ENCODE data around the gene CLIC5. TPM values are rescaled to one million over a fixed set of nuclear protein-coding genes. Genes with fewer than 3 reads are reported as not detected.

Gene CLIC5
- total RNA-seq, 1 donor from 2014 or later, result 5.2 TPM

GRCh38 chr6:46048646-46049297 lies 33.1 kb upstream of the CLIC5 start:
- no peak for DNase-seq (ENCODE audit: low read depth)

GRCh38 chr6:46046558-46047174 lies 31.0 kb upstream of the CLIC5 start:
- TF ChIP-seq CTCF (conservative IDR thresholded peaks at IDR 0.05; ENCODE audit: low read depth, low read length), result no peak
- no peak overlapping the region for H3K4me3 ChIP-seq (ENCODE audit: low read depth, low read length)
- DNase-seq (ENCODE audit: low read depth), result no peak

More at GRCh38 chr6:46048646-46049297, 33.1 kb upstream of the CLIC5 start:
- TF ChIP-seq CTCF (conservative IDR thresholded peaks at IDR 0.05; ENCODE audit: low read depth, low read length), result no peak
- H3K4me3 ChIP-seq (ENCODE audit: low read depth, low read length), result no peak overlapping the region

GRCh38 chr6:46044881-46045617 lies 29.4 kb upstream of the CLIC5 start:
- TF ChIP-seq CTCF (conservative IDR thresholded peaks at IDR 0.05; ENCODE audit: low read depth, low read length), result no peak
- DNase-seq (ENCODE audit: low read depth), result peak; percentile 73
- no peak overlapping the region for H3K4me3 ChIP-seq (ENCODE audit: low read depth, low read length)

GRCh38 chr6:46042355-46042999 lies 26.8 kb upstream of the CLIC5 start:
- no peak for DNase-seq (ENCODE audit: low read depth)
- no peak overlapping the region for H3K4me3 ChIP-seq (ENCODE audit: low read depth, low read length)
- peak; percentile 76 for TF ChIP-seq CTCF (conservative IDR thresholded peaks at IDR 0.05; ENCODE audit: low read depth, low read length)

- no peak for TF ChIP-seq CTCF (conservative IDR thresholded peaks at IDR 0.05; ENCODE audit: low read depth, low read length)
- no peak overlapping the region for H3K4me3 ChIP-seq (ENCODE audit: low read depth, low read length)
- DNase-seq (ENCODE audit: low read depth), result no peak
These were observed 24.6 kb upstream of the CLIC5 start for GRCh38 chr6:46040288-46040687.

- DNase-seq (ENCODE audit: low read depth), result no peak
- no peak overlapping the region for H3K4me3 ChIP-seq (ENCODE audit: low read depth, low read length)
- TF ChIP-seq CTCF (conservative IDR thresholded peaks at IDR 0.05; ENCODE audit: low read depth, low read length), result no peak
These were observed 24.0 kb upstream of the CLIC5 start for GRCh38 chr6:46039646-46040045.
